Prostate gland (tissue), 2 donors: ENCODE measurements around the gene CAMTA2.

Experiments
- POLR2A ChIP-seq: fragments of 450-650 bp; IDR thresholded peaks from one replicate; pipeline ENCODE4 v1.6.1; 2016; ENCODE audit warnings: antibody characterized with exemption, mild to moderate bottlenecking
- POLR2AphosphoS5 ChIP-seq: sonication (generic); formaldehyde crosslinking; IDR thresholded peaks from one replicate; pipeline ENCODE4 v1.6.1; 2017; ENCODE audit warnings: antibody characterized with exemption
- TF ChIP-seq, protein P1 (sequence below), 4 experiments: fragments of 200-600 bp in 2 of 4; fragments of 450-650 bp in 2 of 4; sonication (generic) in 2 of 4; IDR thresholded peaks; 1 replicate in 3 of 4; 2 replicates in 1 of 4; pipeline ENCODE4 v1.5.1; 2016 to 2019; ENCODE audit warnings: antibody characterized with exemption in 4 of 4, mild to moderate bottlenecking in 2 of 4, moderate library complexity in 2 of 4

GRCh38 chr17:4994081-4994595, 6.7 kb upstream of the CAMTA2 start:
- TF ChIP-seq, protein P1, sequence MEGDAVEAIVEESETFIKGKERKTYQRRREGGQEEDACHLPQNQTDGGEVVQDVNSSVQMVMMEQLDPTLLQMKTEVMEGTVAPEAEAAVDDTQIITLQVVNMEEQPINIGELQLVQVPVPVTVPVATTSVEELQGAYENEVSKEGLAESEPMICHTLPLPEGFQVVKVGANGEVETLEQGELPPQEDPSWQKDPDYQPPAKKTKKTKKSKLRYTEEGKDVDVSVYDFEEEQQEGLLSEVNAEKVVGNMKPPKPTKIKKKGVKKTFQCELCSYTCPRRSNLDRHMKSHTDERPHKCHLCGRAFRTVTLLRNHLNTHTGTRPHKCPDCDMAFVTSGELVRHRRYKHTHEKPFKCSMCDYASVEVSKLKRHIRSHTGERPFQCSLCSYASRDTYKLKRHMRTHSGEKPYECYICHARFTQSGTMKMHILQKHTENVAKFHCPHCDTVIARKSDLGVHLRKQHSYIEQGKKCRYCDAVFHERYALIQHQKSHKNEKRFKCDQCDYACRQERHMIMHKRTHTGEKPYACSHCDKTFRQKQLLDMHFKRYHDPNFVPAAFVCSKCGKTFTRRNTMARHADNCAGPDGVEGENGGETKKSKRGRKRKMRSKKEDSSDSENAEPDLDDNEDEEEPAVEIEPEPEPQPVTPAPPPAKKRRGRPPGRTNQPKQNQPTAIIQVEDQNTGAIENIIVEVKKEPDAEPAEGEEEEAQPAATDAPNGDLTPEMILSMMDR (IDR thresholded peaks at IDR 0.05), result no peak
- TF ChIP-seq POLR2A (no peak), POLR2AphosphoS5 (no peak)
